GM21576 (cell line): Measurements from ENCODE around the gene PDGFB.
"Not testable (repeated sequence)": the region's sequence is repeated elsewhere in the genome, so short reads cannot be mapped to it uniquely, and the experiment has no call there.

Source experiments
- ATAC-seq: cut with Tn5 transposase; IDR thresholded peaks from one replicate; pipeline ENCODE4 v1.9.1; 2021; ENCODE audit warnings: mild to moderate bottlenecking, moderate library complexity; ENCODE audit not compliant: unreplicated experiment

PDGFB gene

DNA sequence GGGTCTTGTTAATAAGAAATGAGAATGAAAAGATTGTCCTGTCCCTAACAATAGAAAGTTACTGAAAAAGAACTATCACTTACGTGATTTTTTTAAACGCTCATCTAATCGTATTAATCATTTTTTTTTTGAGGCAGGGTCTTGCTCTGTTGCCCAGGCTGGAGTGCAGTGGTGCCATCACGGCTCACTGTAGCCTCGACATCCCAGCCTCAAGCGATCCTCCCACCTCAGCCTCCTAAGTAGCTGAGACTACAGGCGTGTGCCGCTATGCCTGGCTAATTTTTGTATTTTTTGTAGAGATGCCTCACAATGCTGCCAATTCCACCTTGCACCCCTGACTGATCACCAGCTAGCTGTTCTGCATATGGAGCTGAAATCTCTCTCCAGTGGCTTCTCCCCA lies 15.7 kb downstream of the PDGFB start:
- ATAC-seq = no peak

DNA sequence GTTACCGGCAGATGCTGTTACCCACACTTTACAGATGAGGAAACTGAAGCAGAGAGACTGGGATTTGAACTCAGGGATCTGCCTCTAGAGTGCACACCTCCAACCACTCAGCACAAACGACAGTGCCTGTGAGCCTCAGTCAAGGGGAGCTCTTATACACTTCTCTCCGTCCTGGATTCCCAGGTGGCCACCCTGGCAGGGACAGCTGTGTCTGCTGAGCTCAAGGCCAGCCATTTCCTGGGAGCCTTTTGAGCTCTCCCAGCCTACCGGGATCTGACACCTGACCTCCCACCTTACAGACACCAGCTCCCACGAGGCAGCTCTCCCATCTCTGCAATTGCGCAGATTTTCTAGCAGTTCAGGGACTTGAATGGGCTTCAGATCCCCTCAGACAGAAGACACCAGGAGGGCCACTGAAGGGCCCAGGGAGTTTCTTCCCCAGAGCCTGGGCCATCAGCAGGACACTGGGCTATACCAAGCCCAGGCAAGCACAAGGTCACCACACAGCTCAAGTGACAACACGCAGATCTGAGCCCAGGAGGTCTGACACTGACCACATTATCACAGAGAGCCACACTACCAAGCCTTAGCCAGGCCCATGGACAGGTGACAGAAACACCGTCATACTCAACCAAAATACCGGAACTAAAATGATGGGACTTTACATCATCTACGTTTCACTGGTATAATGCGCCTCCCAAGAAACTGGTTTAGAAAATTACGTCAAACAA lies 17.1 kb downstream of the PDGFB start:
- ATAC-seq = no peak

DNA sequence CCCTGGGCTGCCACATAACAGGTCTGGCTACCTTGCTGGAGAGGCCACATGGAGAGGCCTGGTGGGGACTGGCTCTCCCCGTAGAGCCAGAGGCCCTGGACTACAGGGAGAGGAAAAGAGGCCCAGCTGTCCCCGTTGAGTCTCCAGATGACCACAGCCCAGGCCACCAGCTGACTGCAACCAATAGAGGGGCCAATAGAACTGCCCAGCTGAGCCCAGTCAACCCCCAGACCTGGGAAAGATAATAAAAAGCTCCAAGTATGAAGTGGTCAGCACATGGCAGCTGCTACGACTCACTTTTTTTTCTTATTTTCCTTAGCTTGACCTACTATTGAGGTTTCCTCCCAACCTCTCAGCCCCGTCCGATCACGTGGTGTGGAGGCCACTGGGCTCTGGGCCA lies 18.4 kb downstream of the PDGFB start:
- no peak for ATAC-seq

DNA sequence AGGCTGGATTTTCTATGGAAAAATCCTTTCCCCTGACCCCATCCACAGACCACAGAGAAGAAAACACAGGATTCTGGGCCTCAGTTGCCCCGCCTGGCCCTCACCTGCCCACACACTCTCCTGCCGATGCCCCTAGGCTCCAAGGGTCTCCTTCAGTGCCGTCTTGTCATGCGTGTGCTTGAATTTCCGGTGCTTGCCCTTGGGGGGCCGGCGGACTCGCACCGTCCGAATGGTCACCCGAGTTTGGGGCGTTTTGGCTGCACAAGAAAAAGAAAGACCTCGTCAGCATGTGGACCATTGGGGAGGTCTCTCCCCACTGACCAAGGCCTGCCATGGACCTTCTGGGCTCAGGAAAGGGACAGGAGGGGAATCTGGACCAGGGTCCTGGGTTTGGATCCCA lies 19.2 kb downstream of the PDGFB start:
- no peak for ATAC-seq

DNA sequence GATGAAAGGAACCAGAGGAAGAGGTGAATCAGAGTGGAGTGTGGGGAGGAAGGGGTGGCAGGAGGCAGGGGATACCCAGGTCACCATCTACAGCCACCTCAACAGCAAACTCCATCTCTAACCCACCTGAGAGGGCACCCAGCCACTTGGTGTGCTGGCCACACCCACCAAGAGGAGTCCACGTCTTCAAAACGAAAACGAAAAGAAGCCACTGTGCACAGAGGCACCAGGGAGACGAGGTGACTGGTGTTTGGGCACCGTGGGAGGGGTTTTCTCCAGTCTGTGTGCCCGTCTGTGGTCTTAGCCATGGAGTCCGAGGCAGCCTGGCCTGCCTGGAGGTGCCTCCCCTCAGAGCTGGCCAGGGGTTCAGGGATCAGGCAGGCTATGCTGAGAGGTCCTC lies 20.2 kb downstream of the PDGFB start:
- ATAC-seq = no peak

DNA sequence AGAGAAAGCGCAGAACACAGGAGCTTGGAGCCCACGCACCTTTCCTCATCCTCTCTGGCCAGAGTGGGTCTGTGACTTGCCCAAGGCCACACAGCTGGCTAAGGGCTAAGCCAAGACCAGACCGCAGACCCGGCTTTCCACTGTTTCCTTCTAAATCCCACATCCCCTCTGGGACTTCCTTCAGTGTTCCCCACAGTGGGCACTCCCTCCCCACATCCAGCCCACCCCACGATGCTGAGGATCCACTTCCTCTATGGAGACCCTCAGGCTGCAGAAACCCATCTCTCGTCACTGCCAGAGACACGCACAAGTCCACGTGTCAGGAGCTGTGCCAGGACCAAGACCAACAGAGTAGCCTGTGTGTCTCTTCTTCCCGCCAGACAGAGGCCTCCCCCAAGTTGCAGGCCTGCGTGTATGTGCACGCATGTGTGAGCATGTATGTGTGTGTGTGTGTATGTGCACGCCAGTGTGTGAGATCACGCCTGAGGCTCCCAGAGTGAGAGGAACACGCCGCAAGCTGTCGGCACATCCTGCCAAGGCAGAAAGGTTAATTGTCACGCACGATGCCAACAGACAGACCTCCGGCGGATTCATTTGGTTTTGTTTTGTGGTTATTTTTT lies 21.6 kb downstream of the PDGFB start:
- ATAC-seq = no peak

DNA sequence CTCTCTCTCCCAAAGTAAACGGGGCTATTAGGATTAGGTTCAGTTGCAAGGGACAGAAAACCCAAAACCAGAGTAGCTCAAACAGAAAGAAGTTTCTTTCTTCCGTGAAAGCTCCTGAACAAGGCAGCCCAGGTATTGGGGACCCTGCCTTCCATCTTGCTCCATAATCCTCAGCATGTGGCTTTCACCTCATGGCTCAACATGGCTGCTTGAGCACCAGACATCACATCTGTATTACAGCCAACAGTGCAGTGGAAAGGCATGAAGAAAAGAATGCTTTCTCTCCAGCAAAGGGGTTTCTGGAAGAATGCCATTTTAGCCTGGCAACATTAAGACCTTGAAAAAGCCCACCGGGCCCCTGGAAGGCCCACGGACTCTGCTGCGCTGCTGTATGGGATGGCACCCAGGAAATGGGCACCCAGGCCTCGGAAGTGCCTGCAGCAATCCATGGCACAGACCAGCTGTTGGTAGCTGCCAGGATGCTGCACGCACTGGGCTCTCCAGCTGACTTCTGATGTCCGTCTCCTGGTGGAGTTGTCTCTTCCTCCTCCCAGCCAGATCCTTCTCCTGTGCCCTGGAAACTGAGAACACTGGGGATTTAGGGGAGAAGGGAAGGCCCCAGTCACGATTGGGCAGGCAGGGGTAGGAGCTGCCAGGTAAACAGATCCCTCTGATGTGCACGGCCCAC lies 22.6 kb downstream of the PDGFB start:
- ATAC-seq = no peak

DNA sequence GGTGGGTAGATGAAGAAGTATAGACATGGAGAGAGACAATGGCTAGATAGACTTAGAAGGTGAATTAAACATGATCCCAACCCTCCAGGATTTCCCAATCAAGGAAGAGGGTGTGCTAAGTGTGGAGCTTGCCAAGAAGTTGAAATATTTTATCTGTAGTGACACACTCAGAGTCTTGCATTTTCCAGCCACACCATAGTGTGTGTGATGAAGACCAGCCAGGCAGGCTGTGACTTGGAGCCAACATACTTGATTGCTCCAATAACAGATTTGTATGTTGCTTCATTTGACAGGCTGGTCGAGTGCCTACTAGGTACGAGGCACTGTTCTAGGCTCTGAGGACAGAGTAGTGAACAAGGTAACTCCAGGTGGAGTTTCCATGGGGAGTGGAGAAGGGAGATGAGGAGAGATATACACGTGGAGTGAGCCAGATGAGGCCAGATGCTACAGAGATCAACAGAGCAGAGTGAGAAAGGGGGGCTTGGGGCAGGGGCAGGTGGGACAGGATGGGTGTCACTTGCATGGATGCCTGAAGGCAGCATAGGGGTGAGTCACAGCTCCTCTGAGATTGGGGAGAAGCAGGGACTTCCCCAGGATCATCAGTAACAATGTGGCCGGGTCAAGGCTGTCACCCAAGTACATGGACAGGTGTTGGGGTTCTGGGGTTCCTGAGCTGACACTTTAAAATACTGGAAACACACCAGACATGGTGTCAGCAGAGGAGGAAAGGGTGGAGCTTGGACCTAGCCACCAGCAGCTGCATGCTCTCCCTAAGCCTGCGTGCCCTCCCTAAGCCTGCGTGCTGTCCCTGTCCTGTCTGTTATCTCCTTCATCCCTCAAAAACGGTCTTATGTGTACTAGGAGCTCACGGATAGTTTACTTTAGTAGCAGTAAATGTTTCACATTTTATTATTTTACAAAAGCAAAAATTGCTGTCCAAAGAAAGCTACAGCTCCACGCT lies 23.6 kb downstream of the PDGFB start:
- no peak for ATAC-seq

DNA sequence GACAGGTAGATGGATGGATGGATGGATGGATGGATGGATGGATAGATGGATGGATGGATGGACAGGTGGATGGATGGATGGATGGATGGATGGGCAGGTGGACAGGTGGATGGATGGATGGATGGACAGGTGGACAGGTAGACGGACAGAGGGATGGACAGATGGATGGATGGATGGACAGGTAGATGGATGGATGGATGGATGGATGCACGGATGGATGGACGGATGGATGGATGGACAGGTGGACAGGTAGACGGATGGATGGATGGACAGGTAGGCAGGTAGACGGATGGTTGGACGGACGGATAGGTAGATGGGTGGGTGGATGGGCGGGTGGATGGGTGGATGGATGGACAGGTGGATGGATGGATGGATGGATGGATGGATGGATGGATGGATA lies 24.3 kb downstream of the PDGFB start:
- no peak for ATAC-seq

DNA sequence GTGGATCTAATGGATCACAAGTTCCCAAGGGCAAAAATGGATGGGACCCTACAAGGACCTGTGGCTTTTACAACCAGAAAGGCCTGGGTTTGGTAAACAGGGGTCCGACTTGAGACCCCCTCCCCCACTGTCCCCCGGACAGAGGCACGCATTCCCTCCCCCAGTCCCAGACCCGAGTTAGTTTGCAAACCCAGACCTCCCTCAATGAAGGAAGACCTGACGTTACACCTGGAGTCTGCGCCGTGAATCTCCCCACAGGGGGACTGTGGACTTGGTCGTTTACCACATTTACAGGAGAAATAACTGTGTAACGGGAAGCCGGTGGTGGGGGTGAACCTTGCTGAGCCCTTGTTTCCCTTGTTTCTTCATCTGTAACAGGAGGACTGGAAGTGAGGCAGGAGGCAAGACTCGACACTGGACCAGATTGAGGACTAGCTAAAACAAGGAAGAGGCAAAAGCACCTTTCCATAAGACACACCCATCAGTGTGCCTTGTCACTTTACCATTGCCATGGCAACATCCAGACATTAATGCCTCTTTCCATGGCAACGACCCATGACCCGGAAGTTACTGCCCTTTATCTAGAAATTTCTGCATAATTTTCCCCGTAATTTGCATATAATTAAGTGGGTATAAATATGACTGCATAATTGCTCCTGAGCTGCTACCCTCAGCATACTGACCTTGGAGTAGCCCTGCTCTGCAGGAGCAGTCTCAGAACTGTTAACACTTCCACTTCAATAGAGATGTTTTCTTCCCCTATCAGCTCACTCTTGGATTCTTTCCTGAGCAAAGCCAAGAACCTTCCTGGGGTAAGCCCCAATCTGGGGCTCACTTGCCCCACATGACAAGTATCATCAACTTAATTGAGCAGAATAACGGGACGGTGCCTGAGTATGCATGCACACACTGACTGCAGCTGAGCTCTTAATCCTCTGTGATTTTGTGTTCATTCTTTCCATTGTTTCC lies 25.4 kb downstream of the PDGFB start:
- no peak for ATAC-seq

DNA sequence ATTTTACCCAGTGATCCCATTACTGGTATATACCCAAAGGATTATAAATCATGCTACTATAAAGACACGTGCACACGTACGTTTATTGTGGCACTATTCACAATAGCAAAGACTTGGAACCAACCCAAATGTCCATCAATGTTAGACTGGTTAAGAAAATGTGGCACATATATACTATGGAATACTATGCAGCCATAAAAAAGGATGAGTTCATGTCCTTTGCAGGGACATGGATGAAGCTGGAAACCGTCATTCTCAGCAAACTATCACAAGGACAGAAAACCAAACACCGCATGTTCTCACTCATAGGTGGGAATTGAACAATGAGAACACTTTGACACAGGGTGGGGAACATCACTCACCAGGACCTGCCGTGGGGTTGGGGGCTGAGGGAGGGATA lies 26.4 kb downstream of the PDGFB start:
- not testable (repeated sequence) for ATAC-seq

DNA sequence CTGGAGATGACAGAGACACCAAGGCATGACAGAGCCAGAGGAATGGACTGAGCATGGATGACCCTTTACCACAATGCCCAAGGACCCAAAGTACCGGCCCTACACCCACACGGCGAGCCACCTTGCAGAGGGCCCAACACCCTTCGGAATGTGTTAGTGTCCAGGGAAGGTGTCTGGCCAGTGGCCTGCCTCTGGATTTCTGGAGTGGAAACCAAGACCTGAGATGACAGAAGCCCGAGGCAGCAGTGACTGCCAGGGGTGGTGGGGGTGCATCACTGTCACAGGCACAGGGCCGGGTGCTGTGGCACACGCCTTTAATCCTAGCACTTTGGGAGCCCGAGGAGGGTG lies 28.7 kb downstream of the PDGFB start:
- no peak for ATAC-seq

DNA sequence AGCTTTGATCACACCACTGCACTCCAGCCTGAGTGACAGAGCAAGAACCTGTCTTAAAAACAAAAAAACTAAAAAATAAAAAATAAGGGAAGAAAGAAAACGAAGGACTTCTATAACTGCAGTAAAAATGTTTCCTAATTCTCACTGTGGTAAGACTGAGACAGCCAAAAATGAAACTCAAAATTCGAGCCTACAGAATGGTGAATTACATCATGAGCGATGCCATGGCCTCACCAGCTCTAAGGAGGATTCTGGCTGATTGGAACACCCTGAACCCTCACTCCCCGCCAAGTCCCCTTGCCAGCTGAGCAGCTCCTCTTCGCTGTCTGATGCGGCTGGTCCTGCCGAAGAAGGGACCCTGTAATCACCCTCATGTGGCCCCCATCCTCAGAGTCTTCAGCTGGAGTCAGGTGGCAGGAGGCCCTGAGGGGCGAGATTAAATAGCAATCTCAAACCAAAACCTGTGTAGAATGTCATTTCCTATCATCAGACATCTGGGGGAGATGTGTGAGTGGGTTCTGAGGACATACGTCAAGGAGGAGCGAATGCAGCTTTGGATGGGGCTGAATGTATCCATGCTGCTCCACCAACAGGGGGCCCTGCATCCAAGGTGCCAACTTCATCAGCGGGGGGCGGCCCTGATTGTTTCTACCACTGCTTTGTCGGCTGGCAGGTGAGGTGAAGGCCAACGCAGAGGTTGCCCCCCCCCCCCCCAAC lies 29.2 kb downstream of the PDGFB start:
- no peak for ATAC-seq

DNA sequence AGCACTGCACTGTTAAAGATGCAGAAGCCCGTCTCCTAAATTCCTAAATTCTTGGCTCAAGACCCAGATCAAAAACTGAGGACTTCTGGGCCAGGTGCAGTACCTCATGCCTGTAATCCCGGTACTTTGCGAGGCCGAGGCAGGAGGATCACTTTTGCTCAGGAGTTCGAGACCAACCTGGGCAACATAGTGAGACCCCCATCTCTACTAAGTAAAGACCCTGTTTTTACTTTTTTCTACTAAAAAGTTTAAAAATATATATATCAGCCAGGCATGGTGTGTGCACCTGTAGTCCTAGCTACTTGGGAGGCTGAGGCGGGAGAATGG lies 29.7 kb downstream of the PDGFB start:
- ATAC-seq = no peak

DNA sequence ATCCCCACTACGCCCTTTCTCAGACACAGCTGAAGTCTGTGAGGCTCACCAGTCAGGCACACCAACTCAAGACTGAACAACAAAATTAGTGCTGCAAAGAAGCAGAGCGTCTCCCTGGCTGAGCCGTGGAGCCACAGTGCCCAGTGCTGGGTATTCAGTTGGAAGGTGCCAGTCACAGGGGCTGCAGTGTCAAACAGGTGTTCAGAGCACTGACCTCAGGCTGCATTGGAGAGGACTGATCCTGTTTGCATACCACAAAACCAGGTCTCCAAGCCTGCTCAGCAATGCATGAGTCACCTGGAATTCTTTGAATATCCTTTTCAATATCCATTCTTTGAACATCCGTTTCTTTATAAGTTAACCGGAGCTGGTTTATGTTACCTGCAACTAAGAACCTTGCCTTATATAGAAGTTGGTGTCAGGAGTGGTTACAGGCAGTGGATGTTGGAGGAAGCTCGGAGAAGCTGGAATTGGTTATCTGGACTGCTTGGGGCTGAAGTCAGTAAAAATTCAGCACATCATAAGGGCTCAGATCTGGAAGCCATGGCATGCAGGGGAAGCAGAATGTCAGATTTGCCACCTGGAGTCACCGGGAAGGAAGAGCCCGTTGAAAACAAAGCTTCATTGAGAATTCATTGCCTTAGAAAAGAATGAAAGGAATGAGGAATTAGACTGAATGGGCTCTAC lies 30.3 kb downstream of the PDGFB start:
- no peak for ATAC-seq

DNA sequence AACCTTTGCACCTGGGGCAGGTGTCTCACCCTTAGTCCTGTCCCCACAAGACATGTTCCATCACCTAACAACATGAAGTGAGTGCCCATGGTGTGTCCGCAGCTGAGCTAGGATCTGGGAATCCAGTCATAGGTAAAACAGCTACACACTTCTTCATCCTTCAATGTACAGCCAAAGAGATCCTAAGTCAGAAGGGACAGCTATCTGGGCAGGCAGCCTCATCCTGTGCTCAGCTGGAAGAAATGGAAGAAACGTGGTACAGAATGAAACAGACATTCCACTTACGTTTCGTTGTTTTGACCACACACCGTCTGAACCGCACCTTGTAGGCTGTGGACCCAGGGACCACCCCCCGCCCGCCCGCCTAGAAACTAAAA lies 30.8 kb downstream of the PDGFB start:
- ATAC-seq = no peak

DNA sequence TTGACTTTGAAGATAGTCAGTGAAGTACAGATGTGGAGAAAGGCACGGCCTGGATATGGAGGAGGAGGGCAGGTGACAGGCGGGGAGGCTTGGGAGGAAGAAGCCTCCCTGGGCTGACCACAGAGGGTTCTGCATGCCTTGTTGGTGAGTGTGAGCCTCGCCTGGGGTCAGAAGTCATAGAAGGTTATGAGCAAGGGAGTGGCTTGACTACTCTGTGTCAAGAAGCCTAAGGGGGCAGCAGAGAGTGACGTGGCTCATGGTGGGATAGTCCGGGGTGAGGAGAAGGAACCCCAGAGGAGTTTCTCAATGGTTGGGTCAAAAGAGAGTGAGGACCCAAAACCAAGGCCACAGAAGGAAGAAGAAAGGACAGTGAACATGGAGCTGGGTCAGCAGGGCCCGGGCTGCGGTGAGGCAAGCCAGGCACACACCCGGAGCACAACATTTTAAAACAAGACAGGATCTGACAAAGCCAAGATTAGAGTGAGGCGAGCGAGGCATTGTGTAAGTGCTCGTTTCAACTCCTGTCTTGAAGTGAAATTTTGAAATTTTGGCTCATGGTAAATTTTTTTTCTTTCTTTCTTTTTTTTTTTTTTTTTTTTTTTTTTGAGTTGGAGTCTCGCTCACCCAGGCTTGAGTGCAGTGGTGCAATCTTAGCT lies 31.9 kb downstream of the PDGFB start:
- no peak for ATAC-seq

DNA sequence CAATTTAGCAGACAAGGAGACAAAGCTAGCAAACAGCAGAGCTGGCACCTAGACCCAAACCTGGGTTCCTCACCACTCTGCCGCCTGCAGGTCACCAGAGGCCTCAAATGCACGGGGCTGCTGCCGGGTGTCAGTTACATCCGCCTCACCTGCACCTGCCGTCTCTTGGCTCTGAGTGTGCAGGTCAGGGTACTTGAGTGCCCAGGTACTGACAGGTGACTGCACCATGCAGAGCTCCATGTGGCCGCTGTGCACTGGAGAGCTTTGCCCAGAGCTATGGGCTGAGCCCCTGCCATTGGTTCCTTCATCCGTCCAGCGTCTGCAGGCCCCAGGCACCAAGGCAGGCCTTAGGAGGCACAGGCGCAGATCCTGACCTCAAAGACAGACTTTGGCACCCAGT lies 35.0 kb downstream of the PDGFB start:
- ATAC-seq = no peak
